Stimulated activated CD4-positive, alpha-beta T cell treated with anti-CD3 and anti-CD28 coated beads, Interleukin-15, amount 100 ng/mL, for 1 hour (primary cell): Measurements from ENCODE around the gene MAP3K13.
"Not testable (repeated sequence)": the region's sequence is repeated elsewhere in the genome, so short reads cannot be mapped to it uniquely, and the experiment has no call there.

Source experiments
- DNase-seq, 2 donors: peaks; one replicate each; pipeline ENCODE4 v3.0.0-alpha.2; 2020; ENCODE audit warnings: low read depth in 1 of 2, low spot score in 1 of 2

Gene MAP3K13

DNA sequence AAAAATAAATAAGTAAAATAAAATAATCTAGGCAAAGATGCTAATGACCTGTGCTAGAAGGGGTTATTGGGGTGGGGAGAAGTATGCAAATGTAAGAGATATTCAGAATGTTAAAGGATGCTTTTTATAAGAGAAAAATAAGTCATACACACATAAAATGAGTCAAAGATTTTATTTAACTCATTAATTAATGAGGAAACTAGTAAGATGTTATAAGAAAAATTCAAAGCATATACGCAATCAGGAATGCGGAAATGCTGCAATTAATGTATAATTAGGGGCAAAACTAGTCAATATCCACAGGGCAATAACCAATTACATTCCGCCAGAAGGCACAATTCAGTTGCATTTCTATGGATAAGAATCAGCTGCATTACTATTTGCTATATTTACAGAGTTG, 30.1 kb downstream of the MAP3K13 start:
- DNase-seq: no peak

DNA sequence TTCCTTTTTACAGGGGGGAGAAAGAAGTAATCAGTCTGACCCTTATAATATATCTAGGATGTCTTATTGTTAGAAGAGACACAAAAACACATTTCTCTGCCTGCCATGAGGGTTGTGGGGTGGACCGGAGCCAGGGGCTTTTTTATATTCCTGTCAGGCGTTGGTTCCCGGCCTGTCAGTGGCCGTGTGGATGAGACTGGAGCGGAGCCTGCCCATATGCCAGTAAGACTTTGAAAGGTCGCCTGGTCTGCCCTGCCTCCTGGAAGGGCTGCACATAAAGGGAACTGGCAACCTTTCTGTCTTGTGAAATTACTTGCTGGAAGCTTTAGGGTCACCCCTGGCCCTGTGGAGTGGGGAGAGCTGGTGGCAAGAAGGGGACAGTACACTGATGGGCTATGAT, 34.7 kb downstream of the MAP3K13 start:
- DNase-seq: no peak

DNA sequence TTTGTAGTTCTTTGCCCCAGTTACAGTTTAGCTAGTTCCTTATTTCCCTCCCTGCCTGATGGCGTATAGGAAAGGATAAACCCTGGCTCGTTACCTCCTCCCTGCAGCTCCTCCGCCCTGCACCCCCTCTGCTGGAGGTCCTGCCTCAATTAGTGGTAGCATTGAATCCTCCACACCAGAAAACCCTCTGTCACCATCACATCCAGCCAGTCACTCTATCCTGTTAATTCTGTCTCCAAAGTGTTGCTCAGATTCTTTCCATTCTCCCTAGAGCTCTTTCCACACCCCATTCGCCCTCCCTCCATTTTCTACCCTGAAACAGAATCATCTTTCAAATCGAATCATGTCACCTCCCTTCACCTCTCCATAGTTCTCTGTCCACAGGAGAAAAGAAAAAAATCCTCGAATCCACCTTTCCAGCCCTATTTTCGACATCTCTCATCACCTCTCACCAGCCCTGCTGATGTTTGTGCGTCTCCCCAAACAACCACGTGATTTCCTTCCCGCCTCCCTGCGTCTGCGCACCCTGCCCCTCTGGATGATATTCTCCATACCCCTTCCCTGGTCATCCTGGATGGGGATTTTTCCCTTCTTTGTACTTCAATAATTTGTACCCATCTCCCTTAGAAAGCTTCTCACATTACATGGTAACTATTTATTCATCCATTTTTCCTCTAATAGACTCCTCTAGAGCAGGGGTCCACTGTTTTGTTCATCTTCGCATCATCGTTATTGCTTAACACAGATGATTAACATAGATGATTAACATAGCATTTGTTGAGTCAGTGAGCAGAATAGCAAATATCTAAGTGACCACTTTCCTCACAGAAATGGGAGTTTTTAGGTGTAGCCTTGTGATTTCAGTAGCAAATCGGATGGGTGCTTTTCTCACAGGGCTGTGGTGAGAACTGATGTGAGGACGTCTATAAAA, 37.1 kb downstream of the MAP3K13 start:
- no peak for DNase-seq

DNA sequence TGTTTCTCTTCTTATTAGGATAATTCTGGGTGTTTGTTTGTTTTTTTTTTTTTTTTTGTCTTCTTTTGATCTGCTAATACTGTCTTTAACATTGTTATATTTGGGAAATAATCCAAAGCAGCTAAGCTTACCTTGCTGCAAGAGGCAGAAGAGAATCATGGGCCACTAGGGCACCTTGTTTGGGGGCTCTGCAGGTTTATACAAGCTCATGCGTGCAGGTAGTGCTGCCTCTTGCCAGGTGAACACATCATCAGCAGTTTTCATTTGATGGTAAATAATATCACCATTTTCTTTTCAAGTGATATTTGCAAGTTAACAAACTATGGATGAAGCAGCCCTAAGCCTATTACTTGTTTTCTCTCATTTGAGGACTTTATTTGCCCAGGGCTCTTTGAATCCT, 37.9 kb downstream of the MAP3K13 start:
- DNase-seq: no peak

DNA sequence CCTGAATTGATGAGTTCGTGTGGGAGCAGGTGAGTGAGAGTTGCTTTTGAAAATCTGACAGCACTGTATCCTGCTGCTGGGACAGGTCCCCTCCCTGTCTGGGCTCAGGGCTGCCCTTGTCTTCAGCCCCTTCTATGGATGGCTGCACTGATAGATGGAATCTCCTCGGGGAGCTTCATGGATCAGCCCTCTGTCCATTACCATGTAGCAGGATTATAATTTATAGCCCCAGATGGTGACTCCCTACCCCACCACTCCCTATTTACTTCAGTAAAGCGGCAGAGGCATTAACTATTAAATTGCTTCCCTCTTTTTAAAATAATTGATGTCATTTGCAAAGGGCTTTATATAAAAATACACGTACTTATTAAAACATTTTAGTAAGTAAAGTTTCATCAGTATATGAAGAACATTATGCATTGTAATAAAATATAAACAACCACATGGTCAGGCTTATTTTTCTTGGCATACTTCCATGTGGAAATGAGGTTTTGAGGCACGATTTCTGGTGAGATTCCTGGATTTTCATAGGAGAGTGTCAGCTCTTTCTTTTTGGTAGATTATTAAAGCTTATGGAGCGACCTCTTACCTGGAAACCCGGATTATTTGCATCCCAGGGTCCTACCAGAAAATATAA, 38.5 kb downstream of the MAP3K13 start:
- DNase-seq: no peak

DNA sequence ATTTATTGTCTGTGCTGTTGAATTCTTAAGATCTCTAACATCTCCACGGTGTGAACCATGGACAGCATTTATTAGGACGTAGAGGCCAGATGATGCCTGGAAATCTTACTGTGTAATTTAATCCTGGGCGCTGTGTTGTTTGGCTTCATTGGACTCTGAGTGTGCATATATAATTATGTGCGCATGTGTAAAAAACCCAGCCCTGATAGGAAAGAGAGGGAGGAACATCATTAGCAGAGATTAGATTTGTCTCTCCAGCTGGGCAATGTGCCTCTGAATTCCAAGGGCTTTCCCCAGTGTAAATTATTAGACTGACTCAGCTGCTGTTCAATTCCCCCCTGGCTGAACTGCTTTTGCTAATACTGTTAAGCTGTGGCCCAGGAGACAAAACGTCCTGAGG, 39.6 kb downstream of the MAP3K13 start:
- DNase-seq: no peak

DNA sequence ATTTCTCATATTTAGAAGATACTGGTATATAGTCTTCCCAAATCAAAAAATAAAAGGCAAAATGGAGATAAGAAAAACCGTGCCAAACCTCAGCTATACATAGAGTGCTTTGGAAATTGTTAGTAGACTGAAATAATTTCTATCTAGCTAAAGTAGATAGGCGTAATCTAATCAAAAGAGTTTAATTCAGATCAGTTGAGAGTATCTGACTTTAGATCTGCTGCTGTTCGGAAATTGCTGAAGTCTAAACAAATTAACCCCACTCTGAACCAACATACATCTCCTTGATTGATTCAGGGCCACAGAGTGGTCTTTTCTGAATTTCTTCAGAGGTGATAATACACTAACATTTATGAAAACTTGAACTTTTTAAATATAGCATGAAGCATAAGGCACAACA, 40.1 kb downstream of the MAP3K13 start:
- DNase-seq: no peak

DNA sequence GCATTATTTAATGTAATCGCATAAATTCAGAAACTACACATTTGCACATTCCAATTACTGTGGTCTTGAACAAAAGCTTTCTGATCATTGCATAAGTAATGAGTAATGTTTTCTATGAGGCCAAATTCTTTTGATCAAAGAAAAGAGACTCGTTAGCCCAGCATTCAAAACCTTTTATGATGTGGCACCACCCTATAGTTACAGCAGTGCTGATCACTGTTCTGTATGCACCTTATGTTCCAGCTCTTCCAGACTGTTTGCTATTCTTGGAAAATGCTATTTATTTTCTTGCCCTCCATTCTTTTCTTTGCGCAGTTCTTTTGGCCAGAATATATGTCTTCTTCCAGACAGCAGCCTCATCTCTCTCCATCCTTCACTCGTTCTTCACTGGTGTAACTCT, 42.3 kb downstream of the MAP3K13 start:
- no peak for DNase-seq

DNA sequence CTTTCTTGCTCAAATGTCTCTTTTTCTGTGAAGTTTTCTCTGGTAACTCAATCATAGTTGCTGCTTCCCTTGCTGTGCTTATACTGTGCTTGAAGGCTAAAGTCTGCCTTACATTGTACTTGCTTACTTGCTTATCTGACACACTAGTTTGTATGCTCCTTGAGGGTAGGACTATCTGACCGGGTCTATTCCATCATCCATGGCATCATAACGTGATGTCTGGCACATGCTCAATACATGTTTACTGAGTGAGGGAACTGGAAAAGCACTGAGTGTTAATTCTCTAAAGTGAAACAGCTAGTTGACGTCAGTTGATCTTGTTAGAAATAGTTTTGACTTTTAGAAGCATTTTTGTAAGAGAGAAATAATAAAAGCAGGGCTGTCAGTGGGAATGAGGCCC, 42.7 kb downstream of the MAP3K13 start:
- DNase-seq: no peak

DNA sequence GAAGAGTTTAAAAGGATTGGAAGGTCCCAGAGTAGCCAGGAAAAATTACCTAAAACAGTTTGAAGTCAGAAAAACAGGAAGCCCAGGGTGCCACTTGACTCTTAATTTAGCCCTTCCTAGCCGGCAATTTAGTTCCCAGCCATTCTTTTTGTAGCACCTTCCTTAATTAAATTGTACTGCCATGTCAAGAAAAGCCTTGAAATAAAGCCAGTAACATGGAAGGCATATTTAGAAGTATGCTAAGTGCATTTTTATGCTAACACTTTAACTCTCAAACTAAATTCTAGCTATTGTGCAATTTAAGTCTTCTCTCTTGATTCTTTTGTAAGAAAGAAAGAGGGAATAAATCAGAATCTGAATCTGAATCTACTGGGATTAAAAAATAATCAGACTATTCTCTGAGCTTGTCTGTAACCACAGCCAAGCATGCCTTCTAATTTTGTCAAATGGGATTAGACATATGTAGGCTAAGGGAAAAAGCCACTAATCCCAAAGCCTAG, 43.2 kb downstream of the MAP3K13 start:
- DNase-seq: no peak

DNA sequence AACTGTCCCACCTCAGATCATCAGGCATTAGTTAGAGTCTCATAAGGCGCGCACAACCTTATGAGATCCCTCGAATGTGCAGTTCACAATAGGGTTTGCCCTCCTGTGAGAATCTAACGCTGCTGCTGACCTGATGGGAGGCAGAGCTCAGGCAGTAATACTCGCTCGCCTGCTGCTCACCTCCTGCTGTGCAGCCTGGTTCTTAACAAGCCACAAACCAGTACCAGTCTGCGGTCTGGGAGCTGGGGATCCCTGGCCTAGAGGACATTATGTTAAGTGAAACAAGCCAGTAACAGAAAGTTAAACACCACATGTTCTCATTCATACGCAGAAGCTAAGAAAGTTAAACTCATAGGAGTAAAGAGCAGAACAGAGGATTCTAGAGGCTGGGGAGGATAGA, 47.0 kb downstream of the MAP3K13 start:
- no peak for DNase-seq

DNA sequence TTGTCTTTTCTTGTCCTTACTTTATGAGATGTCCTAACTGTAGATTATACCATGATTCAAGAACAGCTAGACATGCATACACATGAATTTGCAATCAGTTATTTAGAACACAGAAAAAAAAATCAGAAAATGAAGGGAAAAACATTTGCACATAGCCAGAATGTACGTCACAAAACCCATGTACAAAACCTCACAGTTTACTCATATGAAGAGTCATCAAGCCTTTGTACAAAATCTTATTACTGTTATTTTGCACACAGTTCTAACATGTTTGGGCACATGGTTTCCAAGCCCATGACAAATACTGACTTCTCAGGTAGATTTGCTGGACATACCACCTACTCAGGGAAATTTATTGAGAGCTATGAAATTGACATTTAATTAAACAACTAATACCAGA, 48.2 kb downstream of the MAP3K13 start:
- DNase-seq: no peak

DNA sequence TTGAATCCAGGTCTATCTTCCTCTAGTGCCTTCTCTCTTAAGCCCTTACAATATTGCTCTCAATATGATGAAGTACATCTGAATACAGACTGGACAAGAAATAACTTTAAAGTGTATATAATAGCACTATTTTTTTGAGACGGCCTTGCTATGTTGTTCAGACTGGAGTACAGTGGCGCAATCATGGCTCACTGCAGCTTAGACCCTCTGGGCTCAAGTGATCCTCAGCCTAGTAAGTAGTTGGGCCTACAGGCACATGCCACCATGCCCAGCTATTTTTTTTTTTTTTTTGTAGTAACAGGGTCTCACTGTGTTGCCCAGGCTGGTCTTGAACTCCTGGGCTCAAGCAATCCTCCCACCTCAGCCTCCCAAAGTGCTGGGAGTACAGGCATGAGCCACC, 53.6 kb downstream of the MAP3K13 start:
- no peak for DNase-seq

DNA sequence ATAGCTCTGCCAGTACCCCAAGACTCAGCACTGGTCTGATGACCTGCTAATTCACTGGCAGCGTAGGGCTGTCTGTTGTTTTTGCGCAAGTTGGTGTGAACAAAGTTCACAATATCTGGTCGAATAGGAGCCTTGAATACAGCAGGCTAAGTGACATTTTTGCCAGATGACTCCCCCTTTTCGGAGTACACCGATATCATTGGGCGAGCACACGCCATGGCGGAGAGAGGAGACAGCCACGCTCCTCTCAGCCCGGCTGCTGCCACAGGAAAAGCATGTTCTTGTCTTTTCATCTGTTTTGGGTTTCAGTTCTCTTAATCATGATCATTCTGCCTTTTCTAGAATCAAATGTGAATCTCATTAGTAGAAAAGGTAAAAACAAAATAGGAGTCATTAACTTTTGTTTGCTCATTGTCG, 55.6 kb downstream of the MAP3K13 start:
- not testable (repeated sequence) for DNase-seq

DNA sequence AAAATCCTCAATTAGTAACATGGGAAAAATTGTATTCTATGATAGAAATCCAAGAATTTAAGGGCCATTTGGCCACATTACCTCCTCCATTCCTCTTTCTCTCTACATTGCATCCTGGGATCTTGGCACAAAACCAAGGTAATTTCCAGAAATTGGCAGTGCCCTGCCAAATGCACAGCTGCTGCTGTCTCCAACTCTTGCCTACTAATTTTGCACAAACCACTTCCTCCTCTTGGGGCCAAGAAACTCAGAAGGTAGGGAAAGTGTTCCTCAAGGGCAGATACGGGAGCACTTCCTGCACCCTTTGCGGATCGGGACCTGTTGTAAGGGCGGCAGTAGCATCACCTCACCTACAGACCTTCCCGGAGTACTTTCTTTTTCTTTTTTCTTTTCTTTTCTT, 57.8 kb downstream of the MAP3K13 start:
- no peak for DNase-seq

DNA sequence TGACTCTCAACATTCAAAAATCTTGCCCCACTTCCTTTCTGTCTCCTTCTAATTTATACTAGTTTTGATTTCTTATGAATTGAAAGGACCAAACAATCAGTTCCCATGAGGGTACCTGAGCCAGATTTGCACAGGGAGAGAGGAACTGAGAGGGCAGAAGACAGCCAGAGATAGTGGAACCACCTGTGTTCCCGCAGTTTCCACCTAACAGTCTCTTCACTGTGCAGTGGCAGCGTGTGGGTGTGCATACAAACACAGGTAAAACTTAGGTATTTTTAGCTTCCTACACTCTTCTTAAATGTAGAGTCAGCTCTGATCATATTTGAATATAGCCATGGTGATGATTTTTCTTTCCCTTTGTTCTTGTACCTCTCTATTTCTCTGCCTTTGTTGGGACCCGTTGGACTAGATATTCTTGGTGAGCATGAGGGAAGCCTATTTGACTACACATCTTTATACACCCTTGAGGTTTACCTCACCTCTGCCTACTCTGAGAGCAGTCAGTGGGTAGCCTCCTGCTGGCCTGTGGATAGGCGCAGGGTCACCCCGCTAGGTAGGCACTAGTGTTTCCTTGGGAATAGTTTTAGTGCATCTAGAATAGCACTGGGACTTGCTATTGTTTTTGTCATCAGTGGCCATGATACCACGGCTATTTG, 58.8 kb downstream of the MAP3K13 start:
- DNase-seq: no peak

DNA sequence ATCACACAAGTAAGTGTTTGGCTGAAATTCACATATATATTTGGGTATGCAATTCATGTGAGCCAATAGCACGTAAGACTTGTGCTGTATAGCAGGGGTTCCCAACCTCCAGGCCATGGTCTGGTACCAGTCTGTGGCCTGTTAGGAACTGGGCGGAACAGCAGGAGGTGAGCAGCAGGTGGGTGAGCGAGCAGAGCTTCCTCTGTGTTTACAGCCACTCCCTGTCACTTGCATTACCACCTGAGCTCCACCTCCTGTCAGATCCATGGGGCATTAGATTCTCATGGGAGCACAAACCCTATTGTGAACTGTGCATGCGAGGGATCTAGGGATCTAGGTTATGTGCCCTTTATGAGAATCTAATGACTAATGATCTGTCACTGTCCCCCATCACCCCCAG, 59.7 kb downstream of the MAP3K13 start:
- no peak for DNase-seq

DNA sequence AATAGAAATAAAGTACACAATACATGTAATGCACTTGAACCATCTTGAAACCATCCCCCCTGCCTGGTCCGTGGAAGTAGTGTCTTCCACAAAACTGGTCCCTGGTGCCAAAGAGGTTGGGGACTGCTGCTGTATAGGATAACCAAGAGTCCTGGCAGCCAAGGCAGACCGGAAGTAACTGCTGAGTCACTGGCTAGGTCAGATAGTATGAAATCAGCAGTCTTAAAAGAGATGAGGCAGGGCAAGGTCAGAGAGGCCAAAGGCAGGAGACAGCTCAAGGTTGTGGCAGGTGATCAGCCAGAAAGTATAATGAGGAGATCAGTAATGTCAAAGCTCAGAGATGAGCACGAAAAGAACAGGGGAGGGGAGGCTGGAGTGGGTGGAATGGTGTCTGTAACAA, 60.2 kb downstream of the MAP3K13 start:
- no peak for DNase-seq

DNA sequence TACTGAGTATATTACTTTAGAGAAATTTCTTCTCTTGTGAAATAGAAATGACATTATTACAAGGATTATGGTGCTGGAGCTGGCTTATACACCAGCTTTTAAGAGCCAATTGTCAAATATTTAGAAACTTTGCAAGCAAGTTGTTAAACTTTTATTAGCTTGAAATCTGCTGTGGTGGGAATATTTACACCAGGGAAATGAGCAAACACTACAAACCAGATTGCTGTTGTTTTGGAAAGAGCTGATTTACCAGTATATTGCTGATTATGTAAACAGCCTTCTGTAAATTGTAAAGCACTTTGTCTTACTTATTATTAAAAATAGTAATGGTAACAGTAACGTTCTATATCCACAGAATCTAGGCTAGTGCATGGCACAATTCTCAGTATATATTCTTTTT, 61.5 kb downstream of the MAP3K13 start:
- no peak for DNase-seq

DNA sequence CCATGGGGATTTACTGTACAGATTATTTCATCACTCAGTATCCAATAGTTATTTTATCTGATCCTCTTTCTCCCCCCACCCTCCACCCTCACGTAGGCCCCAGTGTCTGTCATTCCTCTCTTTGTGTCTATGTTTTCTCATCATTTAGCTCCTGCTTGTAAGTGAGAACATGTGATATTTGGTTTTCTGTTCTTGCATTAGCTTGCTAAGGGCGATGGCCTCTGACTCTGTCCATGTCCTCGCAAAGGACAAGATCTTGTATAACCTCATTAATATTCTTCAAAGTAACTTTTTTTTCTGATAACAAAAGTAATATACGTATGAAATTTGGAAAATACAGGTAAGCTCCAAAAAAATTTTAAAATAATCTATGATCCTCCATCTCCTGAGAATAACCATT, 67.4 kb downstream of the MAP3K13 start:
- DNase-seq: no peak

DNA sequence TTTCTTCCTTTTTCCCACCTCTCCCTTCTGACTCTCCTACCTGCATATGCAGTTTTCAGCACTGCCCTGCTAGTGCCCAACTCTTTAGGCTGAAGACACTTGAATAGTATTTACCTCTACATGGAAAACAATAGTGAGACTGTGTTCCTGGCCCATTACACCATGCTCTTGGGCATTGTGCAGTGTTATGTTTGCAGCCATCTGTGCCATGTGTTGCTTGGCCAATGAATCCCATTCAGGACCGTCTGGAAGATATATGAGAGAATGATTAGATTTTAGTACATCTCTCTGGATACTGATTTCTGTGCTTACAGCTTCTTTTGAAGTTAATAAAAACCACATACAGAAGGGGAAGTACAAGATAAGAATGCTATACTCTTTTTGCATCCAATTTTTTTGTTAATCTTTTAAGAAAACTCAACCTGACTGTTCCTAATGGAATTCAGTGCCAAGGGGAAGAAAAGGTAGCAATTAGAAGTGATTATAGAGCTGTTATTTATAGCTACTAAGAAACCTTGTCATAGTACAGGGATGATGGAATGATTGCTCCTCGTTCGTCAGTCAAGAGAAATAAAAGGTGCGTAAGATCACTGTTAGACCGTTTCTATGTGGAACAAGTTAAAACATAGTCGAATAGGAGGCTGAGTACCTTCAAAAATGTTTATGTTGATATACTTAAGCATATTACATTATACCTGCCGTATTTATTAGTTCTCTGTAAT, 77.0 kb downstream of the MAP3K13 start:
- no peak for DNase-seq
